Measurements from ENCODE around the gene MAD1L1.

MAD1L1 gene

DNA sequence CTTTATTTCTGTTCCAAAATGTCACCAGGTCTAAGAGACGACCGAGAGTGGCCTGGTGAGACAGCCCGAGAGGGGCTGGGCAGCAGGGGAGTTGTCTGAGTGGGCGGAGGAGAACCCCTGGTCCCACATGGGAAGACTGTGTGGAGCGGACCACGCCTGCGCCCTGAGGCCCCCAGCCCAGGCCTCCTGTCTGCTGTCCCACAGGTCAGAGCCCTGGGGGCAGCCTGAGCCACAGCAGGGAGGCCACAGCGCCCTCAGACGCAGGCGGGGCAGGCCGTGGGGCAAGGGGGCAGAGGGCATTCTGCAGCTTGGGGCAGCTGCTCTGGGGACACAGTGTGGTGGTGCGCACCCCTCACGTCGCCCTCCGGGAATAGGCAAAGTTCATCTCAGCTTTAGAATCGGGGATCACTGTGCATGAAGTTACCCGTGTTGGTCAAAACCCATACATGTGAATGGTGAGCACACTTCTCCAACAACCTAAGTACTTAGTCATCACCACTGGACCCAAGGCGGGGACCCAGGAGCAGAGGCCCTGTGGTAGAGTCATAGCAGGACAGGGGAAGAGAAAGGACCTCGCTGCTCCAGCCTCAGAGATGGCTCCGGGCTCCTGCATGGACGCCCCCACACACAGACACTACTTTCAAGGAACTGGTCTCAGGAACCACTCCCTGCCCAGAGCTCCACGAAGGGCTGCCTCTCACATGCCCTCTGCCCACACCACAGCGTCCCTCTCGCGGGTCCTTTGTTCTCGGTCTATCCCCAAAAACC, 348.0 kb downstream of the MAD1L1 start:
- no peaks in the 10 kb centered on the region for H4K20me1 ChIP-seq (ENCODE audit: control insufficient read depth, insufficient read depth, low read depth, low read length)
- H3K4me2 ChIP-seq (ENCODE audit: low read length), result no peak overlapping the region
- no peaks in the 10 kb centered on the region for H3K27me3 ChIP-seq (ENCODE audit: control insufficient read depth, low read length)
- no peak overlapping the region for H3K27ac ChIP-seq (ENCODE audit: low read depth, low read length)
- no peak overlapping the region for H3K4me3 ChIP-seq (ENCODE audit: low read length)
- H3K36me3 ChIP-seq (ENCODE audit: control insufficient read depth, low read length), result peaks cover 31% of the 10 kb centered on the region
- H3F3A ChIP-seq (ENCODE audit: control insufficient read depth, insufficient read depth), result peaks cover 13% of the 10 kb centered on the region
- H3K9me2 ChIP-seq (replicated peaks; ENCODE audit: control insufficient read depth, low read length), result no peaks in the 10 kb centered on the region
- TF ChIP-seq, protein P1, sequence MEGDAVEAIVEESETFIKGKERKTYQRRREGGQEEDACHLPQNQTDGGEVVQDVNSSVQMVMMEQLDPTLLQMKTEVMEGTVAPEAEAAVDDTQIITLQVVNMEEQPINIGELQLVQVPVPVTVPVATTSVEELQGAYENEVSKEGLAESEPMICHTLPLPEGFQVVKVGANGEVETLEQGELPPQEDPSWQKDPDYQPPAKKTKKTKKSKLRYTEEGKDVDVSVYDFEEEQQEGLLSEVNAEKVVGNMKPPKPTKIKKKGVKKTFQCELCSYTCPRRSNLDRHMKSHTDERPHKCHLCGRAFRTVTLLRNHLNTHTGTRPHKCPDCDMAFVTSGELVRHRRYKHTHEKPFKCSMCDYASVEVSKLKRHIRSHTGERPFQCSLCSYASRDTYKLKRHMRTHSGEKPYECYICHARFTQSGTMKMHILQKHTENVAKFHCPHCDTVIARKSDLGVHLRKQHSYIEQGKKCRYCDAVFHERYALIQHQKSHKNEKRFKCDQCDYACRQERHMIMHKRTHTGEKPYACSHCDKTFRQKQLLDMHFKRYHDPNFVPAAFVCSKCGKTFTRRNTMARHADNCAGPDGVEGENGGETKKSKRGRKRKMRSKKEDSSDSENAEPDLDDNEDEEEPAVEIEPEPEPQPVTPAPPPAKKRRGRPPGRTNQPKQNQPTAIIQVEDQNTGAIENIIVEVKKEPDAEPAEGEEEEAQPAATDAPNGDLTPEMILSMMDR (IDR thresholded peaks at IDR 0.05; ENCODE audit: low read depth, low read length, poor library complexity, severe bottlenecking), result no peak
- no peak for TF ChIP-seq EZH2phosphoT487 (IDR thresholded peaks at IDR 0.05; ENCODE audit: borderline replicate concordance, low read length)
- no peaks in the 10 kb centered on the region; the same call in 1 of the 2 replicates for H3K79me2 ChIP-seq (ENCODE audit: control insufficient read depth, low read length)
- H3K9me3 ChIP-seq (ENCODE audit: control insufficient read depth, insufficient read depth, low read length), result peaks cover 27% of the 10 kb centered on the region; the same call in 1 of the 2 replicates
- H3K4me1 ChIP-seq (ENCODE audit: control insufficient read depth, low read length), result no peaks in the 10 kb centered on the region

DNA sequence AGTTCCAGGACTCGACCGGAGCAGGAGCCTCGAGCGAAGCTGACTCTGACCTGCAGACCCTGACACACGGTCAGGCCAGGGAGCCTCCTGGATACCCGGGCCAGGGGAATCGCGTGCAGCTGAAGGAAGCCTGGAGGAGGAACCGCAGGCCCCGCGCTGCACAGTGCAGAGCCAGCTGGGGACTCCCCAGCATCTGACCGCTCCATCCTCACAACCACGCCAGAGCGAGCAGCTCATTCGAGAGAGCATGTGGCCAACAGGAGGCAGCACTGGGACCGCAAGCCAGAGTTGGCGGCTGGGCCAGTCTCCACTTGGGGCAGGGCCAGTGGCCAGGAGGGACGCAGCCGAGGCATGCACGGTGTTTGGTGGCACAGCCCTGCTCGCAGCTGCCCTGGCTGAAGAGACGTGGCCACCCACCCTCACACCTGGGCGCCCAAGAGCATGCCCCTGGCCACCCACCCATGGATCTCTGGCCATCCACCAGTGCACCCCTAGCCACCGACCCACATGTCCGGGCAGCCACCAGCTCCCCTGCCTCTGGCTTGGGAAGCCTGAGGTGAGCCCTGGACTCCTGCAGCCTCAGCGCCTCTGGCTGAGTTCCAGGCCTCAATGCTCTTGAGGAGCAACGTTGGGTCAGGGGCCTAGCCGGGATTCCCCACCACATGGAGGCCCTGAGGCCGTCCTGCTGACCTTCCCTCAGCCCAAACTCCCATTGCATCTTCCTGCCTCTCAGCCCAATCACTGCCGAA, 348.7 kb downstream of the MAD1L1 start:
- peaks cover 24% of the 10 kb centered on the region for H3K36me3 ChIP-seq (ENCODE audit: control insufficient read depth, low read length)
- peaks cover 13% of the 10 kb centered on the region for H3F3A ChIP-seq (ENCODE audit: control insufficient read depth, insufficient read depth)
- no peaks in the 10 kb centered on the region for H4K20me1 ChIP-seq (ENCODE audit: control insufficient read depth, insufficient read depth, low read depth, low read length)
- H3K79me2 ChIP-seq (ENCODE audit: control insufficient read depth, low read length), result no peaks in the 10 kb centered on the region; the same call in 1 of the 2 replicates
- no peaks in the 10 kb centered on the region for H3K9me2 ChIP-seq (replicated peaks; ENCODE audit: control insufficient read depth, low read length)
- no peak for TF ChIP-seq EZH2phosphoT487 (IDR thresholded peaks at IDR 0.05; ENCODE audit: borderline replicate concordance, low read length)
- H3K4me3 ChIP-seq (ENCODE audit: low read length), result no peak overlapping the region
- no peak overlapping the region for H3K27ac ChIP-seq (ENCODE audit: low read depth, low read length)
- no peaks in the 10 kb centered on the region for H3K4me1 ChIP-seq (ENCODE audit: control insufficient read depth, low read length)
- H3K4me2 ChIP-seq (ENCODE audit: low read length), result no peak overlapping the region
- peaks cover 20% of the 10 kb centered on the region; the same call in 1 of the 2 replicates for H3K9me3 ChIP-seq (ENCODE audit: control insufficient read depth, insufficient read depth, low read length)
- no peaks in the 10 kb centered on the region for H3K27me3 ChIP-seq (ENCODE audit: control insufficient read depth, low read length)

DNA sequence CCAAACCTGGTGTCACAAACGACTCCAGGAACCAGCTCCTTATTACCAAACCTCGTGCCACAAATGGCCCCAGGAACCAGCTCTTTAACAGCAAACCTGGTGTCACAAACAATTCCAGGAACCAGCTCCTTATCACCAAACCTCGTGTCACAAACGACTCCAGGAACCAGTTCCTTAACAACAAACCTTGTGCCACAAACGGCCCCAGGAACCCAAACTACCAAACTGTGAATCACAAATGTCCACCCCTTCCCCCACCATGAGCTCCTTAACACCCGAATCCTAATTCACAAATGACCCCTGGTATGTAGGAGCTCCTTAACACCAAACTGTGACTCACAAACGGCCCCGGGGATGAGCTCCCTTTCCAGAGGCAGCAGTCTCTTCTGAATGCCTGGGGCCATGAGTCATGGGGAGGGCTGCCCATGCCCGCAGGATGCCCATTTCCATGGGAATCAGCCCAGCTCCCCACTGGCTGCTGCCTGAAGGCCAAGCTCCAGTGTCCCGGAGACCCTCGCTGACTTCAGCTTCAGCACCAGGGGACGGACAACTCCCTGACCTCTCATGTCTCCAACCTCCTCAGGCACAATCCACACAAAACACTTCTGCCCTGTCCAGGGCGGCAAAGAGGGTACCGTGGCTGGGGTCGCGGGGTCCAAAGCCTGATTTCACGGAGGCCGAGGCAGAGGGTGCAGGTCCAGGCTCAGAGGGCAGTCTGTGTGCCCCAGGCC, 349.5 kb downstream of the MAD1L1 start:
- Histone ChIP-seq H3K4me3 (ENCODE audit: low read length) (no peak overlapping the region), H4K20me1 (ENCODE audit: control insufficient read depth, insufficient read depth, low read depth, low read length) (no peaks in the 10 kb centered on the region), H3K4me2 (ENCODE audit: low read length) (no peak overlapping the region), H3K27ac (ENCODE audit: low read depth, low read length) (no peak overlapping the region), H3K4me1 (ENCODE audit: control insufficient read depth, low read length) (no peaks in the 10 kb centered on the region), H3K9me3 (ENCODE audit: control insufficient read depth, insufficient read depth, low read length) (peaks cover 12% of the 10 kb centered on the region; the same call in 1 of the 2 replicates), H3K36me3 (ENCODE audit: control insufficient read depth, low read length) (peaks cover 15% of the 10 kb centered on the region), H3K79me2 (ENCODE audit: control insufficient read depth, low read length) (no peaks in the 10 kb centered on the region; the same call in 1 of the 2 replicates), H3K9me2 (replicated peaks; ENCODE audit: control insufficient read depth, low read length) (no peaks in the 10 kb centered on the region), H3K27me3 (ENCODE audit: control insufficient read depth, low read length) (no peaks in the 10 kb centered on the region), H3F3A (ENCODE audit: control insufficient read depth, insufficient read depth) (peaks cover 6% of the 10 kb centered on the region)
- TF ChIP-seq, protein P1 (IDR thresholded peaks at IDR 0.05; ENCODE audit: low read depth, low read length, poor library complexity, severe bottlenecking), result no peak
- no peak for TF ChIP-seq EZH2phosphoT487 (IDR thresholded peaks at IDR 0.05; ENCODE audit: borderline replicate concordance, low read length)
